Measurements from ENCODE around the gene SPARC.

DNA sequence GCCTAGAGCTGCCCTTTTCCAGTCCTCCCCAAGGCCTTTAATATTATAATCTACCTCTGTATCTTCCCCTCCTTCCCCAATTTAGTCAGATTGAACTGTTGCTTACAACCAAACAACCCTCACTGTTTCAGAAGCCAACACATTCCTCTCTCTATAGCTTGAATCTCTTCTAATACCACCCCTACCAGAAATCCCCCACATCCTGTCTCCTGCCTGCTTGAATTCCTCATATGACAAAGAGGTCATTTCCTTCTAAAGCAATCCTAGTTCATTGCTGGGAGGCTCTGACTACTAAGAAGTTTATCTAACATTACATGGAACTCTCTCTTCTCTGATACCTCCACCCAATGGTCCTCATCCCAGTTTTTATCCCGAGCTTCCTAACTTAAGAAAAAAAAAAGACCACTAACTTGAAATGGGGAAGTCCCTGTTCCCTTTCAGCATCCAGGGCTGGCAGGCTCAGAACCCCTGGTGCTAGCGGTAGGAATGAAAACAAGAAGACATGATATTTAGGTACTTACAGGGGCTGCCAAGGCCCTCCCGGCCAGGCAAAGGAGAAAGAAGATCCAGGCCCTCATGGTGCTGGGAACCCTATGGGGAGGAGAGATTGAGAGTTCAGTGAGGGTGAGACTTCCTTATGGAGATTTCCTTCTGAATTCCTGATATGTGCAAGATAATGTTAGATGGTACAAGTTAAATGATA is 11.0 kb downstream of the SPARC start:
- TF ChIP-seq ZNF274 (IDR thresholded peaks at IDR 0.05; ENCODE audit: low read depth, low read length) (no peak), YY1 (IDR thresholded peaks at IDR 0.05; ENCODE audit: insufficient read depth, insufficient read length) (no peak)
